ENCODE data around the gene IST1.

DNA sequence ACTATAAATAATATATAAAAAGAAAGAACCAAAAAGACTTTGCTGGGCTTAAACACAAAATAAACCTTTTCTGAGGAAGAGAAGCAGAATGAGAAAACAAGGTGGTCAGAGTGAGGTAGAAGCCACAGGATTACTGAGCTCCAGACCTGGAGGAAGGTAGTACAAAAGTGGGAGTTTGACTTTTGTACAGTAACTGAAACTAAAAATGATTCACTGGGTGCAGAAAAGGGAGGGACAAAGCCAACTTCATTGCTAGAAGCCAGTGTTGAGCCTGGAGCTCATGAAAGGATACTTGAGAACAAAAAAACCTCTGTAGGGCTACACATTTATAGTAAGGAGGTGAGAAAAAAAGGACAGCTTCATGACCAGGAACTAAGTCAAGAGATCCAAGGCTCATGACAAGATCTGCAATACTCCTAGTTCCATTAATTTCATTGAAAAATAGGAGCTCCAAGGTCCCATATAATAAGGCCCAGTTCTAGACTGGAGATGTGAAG lies 59.4 kb downstream of the IST1 start:
- TF ChIP-seq, protein P1, sequence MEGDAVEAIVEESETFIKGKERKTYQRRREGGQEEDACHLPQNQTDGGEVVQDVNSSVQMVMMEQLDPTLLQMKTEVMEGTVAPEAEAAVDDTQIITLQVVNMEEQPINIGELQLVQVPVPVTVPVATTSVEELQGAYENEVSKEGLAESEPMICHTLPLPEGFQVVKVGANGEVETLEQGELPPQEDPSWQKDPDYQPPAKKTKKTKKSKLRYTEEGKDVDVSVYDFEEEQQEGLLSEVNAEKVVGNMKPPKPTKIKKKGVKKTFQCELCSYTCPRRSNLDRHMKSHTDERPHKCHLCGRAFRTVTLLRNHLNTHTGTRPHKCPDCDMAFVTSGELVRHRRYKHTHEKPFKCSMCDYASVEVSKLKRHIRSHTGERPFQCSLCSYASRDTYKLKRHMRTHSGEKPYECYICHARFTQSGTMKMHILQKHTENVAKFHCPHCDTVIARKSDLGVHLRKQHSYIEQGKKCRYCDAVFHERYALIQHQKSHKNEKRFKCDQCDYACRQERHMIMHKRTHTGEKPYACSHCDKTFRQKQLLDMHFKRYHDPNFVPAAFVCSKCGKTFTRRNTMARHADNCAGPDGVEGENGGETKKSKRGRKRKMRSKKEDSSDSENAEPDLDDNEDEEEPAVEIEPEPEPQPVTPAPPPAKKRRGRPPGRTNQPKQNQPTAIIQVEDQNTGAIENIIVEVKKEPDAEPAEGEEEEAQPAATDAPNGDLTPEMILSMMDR (conservative IDR thresholded peaks at IDR 0.05 in 1 of 2, IDR thresholded peaks at IDR 0.05 in 1 of 2; ENCODE audit: low read depth in 1 of 2, low read length in 2 of 2), result no peak
- no peak for TF ChIP-seq EZH2 (IDR thresholded peaks at IDR 0.05; ENCODE audit: low read length, missing control alignments)

All from fibroblast of lung (primary cell).